Fibroblast of skin of left quadriceps (primary cell): Measurements from ENCODE around the gene VSIG10L.
A peak's percentile ranks its signal among the peaks of the same experiment; 100 is the strongest.

ENCODE experiments used
- DNase-seq, 2 experiments: peaks; one replicate each; pipeline ENCODE4 v3.0.0-alpha.2; 2013; ENCODE audit warnings: low read depth in 2 of 2

VSIG10L gene

DNA sequence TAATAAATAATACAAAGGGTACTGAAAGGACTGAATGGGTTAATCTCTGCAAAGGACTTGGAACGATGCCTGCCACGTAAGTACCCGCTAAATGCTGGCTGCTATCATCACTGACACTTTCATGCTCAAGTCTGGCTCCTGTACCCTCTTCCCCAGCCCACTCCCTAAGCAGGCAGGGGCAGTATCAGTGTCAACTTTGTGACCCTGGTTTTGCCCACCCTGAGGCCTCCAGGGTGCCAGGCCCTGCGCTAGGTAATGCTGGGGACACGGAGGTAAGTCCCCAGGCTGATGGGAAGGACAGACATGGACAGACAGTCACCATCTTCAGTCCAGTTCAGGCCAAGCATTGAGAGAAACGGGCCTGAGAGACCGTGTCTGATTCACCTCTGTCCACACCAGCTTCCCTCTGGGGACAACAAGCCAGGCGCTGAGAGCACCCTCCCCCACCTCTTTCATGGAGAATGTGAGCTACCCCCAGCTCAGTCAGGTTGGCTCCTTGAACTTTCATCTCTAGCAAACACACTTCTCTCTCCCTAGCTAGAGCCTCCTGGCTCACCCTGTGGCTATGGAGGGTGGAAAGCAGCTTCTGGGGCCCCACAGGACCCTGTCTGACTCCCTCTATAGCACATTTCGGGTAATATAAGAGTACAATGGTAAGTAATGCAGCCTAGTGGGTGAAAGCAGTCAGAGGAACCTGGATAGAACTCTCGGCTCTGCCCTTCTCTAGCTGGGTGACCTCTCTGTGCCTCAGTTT lies 23.4 kb upstream of the VSIG10L start:
- DNase-seq, result no peak

DNA sequence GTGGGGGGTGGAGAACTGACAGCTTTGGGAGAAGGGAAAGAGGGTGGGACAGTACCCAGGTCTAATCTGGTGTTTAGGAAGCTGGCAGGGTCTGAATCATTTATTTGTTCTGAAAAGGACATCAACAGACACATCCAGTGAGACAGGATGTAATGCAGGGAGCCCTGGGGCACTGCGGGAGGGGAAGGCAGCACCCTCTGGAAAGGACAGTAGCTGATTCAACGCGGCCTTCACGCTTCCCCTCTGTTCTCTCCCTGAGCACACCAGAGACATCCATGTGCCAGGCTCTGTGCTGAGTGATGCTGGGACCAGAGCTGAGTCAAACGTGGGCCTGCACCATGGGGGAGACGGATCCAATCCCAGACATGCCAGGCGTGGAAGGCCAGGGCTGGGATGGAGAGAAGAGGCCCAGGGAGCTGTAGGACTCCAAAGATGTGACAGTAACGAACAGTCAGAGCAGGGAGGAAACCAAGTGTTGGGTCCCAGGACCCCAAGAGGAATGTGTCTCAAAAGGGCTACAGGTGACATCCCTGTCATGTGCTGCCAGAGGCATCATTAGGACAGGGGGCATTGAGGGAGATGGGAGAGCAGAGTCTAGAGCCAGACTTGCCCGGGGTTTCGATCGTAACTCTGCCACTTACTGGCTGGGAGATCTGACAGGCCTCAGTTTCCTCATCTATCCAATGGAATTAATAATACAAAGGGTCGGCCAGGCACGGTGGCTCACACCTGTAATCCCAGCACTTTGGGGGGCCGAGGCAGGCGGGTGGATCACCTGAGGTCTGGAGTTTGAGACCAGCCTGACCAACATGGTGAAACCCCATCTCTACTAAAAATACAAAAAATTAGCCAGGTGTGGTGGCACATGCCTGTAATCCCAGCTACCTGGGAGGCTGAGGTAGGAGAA lies 22.5 kb upstream of the VSIG10L start:
- DNase-seq, result no peak

DNA sequence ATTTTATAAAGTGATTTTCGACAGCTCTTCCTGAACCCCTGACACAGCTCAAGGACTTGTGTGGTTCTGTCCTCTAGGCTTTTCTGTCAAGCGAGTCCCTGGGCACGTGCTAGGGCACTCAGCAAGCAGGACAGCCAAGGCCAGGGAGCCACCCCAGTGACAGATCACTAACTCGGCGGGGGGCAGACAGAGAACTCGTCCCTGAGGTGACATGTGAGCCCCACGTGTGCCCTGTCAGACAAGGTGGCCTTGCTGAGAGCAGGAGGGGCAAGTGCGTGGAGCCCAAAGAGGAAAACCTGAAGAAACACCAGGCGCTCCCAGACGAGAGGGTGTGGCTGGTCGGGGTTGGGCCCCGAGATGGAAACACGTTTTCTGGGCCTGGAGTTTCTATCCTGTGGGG lies 19.3 kb upstream of the VSIG10L start:
- DNase-seq, result no peak

DNA sequence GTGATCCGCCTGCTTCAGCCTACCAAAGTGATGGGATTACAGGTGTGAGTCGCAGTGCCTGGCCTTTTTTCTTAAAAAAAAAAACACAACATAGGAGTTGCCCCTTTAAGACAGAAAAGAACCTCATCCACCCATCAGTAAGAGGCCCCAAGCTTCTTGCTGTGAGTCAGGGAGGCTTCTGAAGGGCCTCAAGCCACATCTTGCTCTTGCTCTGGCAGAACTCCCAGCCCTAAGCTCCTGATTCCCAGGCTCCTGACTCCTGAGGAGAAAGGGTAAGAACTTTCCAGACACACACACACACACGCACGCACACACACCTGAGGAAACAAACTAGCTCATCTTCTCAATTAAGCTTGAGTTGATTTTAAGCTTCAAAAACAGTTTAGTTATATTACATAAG lies 17.4 kb upstream of the VSIG10L start:
- peak; percentile 49 to 57 for DNase-seq

DNA sequence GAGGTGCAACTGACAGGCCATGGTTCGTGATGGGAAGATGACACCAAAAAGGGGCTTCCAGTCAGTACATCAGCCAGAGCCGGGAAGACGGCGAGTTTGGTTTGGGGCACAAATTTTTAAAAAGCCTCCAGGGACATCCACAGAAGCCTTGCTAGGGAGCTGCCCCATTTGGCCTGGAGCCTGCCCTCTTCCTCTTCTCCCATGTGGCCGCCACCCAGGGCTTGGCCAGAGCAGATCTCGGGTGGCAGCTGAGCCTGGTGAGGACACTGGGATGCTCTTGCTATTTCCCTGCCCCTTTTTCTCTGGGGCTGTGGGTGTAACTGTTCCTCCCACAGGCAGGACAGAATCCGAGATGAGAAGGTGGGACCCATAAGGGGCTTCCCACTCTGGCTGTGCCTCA lies 16.0 kb upstream of the VSIG10L start:
- no peak for DNase-seq

DNA sequence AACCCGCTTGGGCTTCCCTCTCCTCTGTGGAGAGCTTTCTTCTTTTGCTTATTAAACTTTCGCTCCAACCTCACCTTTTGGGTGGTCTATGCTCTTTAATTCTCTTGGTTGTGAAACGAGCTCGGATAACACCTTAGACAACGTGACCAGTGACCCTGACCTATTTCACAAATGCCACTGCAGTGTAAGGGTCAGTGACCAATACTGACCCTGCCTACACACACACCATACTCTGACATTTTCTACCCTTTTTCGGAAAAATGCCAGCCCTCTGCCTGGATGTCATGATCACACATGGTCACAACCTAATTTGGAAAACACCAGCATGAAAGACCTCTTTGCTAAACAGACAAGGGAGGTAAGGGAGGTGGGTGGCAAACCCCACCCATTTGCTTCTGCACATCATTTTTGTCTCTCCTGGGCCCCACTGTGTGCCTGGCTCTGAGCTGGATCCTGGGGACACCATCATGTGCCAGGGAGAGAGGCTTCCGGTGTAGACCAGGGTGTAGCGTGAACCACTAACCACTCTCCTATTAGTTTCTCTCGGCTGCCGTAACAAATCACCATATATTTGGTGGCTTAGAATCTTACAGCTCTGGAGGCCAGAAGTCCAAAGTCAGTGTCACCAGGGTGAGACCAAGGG lies 14.3 kb upstream of the VSIG10L start:
- no peak for DNase-seq

DNA sequence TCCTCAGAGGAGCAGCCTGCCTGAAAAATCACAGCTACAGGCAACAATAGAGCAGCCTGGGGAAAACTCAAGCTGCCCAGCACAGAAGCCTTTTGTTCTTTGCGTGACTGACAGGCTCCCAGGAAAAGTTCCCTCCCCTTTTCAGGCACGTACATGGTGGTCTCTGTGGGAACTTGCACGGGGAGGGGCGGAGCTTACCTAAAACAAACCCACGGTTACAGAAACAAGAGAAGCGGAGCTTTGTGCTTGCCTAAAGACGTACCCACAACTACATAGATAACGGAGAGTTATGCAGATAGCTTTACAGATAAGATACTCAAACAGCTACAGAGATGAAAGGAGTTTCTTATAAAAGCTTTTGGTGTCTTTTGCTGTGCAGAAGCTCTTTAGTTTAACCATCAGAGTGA lies 12.8 kb upstream of the VSIG10L start:
- DNase-seq, result no peak

DNA sequence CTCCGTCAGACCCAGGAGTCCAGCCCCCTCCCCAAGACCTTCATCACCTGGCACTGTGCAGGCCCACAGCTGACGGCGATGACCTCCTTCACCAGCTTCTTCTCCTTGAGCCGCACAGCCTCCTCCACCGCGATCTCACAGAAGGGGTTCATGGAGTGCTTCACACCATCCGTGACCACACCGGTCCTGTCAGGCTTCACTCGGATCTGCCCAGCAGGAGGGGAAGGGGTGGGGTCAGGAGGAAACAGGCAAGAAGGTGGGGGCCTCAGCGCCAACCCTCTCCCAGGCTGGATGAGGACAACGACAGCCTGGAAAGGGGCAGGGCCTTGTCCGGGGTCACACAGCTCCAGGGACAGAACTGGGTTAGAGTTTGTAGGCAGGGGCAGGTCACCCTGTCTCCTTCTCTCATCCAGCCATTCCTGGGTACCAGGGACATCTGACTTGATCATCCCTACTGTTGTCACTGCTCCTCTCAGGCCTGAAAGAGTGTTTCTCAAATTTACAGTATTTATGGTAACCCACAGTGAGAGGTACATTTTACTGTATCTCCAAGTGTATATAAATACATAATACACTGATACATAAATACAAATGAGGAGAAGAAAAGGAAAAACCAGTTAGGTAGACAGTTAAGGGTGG lies 12.3 kb upstream of the VSIG10L start:
- no peak for DNase-seq

DNA sequence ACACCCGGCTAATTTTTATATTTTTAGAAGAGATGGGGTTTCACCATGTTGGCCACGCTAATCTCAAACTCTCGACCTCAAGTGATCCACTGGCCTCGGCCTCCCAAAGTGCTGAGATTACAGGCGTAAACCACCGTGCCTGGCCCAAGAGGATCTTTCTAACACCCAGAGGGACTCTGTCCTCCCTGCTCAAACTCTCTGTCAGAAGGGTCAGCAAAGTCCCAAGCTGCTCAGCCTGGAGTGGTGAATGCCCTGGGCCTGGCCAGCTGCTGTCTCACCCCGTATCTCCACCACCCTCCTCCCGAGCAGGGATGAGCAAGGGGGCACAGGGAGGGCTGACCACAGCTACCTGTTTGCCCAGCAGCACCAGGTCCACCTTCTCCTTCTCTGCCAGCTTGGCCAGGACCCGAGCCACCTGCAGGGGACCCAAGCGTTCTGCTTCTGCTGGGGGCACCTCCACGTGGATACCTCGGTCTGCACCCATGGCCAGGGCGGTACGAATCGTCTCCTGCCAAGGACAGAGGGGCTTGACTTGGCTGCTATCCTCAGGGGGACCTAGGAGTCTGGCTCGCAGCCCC lies 10.9 kb upstream of the VSIG10L start:
- DNase-seq, result no peak

DNA sequence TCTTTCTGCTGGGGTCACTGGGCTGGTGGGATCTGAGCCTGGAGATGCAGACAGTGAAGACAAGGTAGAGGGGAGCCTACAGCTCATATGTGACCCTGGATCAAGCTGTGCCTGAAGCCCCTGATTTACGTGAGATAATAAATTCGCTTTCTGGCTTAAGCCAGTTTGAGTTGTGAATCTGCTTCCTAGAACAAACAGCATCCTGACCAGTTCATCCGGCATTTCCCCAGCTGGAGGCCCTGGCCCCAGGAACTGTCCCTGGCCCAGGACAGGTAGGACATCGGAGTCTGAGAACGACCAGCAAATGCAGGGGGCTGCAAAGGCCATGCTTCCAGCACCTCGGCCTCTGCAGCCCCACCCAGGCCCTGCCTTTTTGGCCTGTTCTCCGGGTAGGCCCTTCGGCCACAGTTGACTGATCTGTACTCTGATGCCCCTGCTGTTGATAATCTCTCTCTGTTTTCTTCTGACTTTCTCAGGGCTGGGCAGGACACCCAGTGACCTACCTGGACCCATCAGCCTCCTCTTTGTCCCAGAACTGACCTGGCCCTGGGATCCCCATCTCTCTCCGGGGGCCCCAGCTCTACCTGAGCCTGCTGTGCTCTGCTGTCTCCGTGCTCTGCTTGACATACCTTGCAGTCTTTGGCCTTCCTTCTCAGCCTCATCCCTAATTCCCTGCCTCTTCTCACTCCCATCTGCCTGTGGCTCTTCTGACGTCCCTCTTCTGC lies 9.5 kb upstream of the VSIG10L start:
- DNase-seq, result no peak

DNA sequence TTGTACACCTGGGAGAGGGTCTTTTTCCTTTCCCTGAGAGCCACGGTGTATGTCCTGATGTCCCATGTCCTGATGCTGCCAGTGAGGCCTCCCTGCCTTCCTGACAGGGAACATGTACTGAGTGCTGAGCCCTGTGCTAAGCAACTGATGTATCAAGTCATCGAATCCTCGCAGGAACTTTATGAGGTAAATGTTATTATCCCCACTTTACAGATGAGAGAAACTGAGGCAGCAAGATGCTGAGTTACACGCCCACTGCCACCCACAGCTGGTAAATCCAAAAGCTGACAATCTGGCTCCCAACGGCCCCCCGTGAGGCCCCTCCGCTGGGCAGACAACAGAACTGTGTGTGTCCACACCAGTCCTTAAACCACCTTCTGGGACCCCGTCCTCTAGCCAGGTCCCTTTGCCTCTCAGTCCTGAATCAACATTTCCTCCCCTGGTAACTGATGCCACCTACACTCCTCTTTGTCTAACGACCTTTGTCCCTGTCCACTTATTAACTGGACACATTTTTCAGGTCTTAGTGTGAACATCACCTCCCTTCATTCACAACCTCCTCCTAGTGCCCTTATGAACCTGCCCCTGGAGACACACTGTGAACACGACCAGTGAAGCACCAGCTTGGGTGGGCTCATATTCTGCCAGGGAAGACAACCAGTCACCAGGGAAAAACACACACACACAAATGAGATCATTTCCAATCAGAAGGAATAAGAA lies 5.4 kb upstream of the VSIG10L start:
- DNase-seq, result no peak

DNA sequence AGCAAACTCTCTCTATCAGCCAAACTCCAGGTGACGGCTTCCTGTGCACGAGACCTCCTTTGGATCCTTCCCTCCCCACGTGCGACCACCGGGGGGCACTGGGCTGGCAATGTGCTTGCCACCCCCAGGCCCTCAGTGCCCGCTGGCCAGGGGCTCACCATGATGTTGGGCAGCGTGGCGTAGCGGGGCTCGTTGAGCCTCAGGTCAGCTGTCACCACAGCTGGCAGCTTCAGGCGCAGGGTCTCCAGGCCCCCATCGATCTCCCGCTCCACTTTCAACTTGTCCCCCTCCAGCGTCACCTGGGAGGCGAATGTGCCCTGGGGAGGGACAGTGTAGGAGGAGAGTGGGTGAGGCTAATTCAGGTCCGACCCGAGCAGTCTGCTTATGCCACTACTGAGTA lies 4.8 kb upstream of the VSIG10L start:
- no peak for DNase-seq

DNA sequence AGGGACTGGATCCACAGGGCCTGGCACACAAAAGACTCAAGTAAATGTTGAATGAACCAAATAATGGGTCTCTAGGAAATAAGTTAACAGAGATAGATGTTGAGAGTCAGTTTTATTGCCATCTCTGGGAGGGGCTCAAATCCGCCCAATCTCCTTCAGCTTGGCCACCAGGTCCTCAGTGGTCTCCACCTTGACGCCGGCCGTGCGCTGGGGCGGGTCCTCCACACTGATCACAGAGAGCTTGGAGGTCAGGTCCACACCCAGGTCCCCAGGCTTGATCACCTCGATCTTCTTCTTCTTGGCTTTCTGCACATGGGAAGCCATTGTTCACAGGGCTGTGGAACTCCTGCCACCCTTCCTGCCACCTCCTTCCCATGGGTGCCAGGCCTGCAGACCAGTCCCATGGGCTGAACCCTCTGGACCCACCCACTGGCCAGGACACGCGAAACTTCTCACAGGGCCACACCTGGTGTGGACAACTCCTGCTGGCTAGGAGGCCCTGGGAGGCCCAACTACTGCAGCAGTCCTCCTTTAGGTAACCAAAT lies 3.2 kb upstream of the VSIG10L start:
- DNase-seq, result no peak

DNA sequence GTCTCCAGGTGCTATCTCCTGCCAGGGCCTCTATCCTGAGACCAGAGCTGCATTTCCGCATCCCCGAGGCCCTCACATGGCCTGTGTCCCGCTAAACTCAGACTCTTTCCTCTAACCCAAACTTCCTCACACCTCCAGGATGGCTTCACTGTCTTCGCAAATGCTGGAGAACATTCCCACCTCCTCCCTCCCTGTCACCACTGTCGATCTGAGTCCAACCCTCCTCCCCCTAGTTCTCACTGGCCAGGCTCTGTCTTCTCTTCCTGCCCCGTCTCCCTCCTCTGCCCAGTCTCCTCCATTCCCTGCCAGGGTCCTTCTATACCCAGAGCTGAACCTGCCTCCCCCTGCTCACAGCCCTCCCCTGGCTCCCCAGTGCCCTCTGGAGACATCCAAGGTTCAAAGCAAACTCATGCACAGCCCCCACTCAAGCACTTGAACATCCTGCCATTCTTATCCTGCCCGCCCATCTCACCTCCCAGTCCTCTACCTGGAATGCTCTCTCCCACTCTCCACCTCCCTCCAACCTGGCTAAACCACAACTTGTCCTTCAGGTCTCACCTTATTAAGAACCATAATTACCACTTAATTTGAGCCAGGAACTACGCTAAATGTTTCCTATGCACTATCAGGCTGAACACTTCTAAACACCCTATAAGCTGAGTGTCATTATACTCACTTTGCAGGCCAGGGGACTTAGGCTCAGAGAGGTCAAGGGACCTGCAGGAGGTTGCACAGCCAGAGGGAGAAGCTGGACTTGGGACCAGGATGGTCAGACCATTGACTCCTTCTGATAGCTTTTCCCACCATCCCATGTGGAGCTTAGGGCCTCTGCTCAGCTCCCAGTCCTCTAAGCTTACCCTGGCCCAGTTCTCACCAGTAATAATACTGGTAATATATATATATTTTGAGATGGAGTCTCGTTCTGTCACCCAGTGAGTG lies 961 bp upstream of the VSIG10L start:
- DNase-seq, result no peak

DNA sequence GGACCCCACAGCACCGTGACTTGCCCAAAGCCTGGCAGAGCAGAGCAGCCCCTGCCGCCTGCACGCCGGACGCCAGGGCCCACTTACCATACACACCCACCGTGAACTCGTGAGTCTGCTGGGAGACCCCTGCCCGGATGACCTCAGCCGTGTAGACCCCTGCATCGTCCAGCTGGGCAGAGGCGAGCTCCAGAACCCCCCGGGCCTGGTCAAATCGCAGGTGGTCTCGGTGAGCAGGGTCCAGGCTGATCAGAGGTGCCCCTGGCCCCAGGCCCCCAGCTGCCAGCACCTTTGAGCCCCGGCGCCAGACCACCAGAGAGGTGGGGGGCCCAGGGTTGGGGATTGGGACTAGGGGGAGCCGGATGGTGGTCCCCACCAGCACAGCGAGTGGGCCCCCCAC lies 873 bp downstream of the VSIG10L start:
- DNase-seq, result no peak

DNA sequence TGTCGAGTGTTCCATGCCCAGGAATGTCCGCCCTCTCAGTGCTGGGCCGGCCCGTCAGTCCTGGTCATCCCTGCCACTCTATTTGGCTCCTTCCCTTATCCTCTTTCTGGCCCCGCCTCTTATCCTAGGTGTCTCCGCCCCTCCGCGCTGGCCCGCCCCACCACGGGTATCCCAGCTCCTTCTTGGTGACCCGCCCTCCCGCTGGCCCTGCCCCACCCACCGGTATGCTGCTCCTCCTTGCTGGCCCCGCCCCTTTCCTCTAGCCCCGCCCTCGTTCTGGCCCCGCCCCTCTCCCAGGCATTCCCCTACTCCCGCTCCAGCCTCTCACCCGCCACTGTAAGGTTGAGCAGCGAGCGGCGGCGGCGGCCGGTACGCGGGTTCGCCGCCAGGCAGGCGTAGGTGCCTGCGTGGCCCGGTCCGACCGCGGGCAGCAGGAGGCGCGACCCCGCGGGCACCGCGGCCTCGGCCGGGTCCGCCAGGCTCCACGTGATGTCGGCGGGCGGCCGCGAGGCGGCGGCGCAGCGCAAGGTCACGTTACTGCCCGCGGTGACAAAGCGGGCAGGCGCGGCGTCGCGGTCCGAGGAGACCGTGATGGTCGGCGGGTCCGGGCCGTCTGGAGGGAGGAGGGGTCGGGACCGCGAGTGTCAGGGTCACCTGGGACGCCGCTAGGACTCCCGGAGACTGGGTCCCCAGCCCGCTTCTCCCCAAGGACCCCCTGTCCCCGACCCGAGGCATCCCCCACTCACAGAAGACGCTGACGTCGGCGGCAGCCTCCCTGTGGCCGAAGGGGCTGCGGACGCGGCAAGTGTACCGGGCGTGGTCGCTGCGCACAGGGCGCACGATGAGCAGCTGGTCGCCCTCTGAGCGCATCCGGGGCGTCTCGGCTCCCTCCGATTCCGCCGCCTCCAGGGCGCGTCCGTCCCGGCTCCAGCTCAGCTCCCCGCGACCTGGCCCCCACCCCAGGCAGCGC lies 2.0 kb downstream of the VSIG10L start:
- peak; percentile 91 for DNase-seq

DNA sequence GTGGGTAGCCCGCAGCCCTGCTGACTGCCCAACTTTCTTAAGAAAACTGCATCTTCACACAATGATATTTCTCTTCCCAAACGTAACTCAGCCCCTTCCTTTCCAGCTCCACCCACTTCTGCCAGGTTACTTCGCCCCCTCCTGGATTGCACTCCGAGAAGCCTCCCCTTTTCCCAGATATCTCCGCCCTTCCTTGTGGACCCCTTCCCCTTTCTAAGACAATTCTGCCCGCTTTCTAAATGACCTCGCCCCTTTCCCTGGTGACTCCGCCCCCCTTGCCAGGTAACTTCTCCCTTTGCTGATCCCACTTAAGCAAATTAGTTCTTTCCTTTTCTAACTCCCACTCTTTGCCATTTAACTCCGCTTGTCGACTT lies 2.6 kb downstream of the VSIG10L start:
- DNase-seq, result no peak
